Panc1 (cell line): Measurements from ENCODE around the gene POLDIP3.

Source experiments
- CTCF ChIP-seq: fragments of 450-650 bp; IDR thresholded peaks from 2 replicates; pipeline ENCODE4 v1.5.1; 2017; ENCODE audit warnings: mild to moderate bottlenecking
- POLR2AphosphoS5 ChIP-seq: IDR thresholded peaks from 2 replicates; pipeline ENCODE4 v1.6.1; 2012; ENCODE audit warnings: mild to moderate bottlenecking, low read depth, low read length, moderate library complexity
- REST ChIP-seq, 2 experiments: IDR thresholded peaks; 2 replicates each; pipeline ENCODE4 v1.6.1; 2011 to 2012; ENCODE audit warnings: low read depth in 2 of 2, control low read depth in 1 of 2, low read length in 1 of 2, mild to moderate bottlenecking in 1 of 2, moderate library complexity in 1 of 2; ENCODE audit not compliant: insufficient read depth in 1 of 2
- SIN3A ChIP-seq: IDR thresholded peaks from 2 replicates; pipeline ENCODE4 v1.6.1; 2012; ENCODE audit warnings: low read depth, mild to moderate bottlenecking, low read length, moderate library complexity, borderline replicate concordance; ENCODE audit not compliant: insufficient read depth
- TCF7L2 ChIP-seq: IDR thresholded peaks from 2 replicates; pipeline ENCODE4 v1.6.1; 2011; ENCODE audit warnings: mild to moderate bottlenecking, low read depth, low read length, inconsistent platforms

GRCh38 chr22:42591987-42592386, 22.7 kb downstream of the POLDIP3 start:
- TF ChIP-seq REST (IDR thresholded peaks at IDR 0.05; ENCODE audit: insufficient read depth in 1 of 2, low read depth in 2 of 2, low read length in 1 of 2): no peak
- TF ChIP-seq CTCF: no peak
- no peak for TF ChIP-seq POLR2AphosphoS5
- no peak for TF ChIP-seq TCF7L2
- TF ChIP-seq SIN3A: no peak
